GM13977 (cell line): Measurements from ENCODE around the gene IL10.

Source experiments
- DNase-seq: peaks from one replicate; pipeline ENCODE4 v3.0.0; 2012; ENCODE audit warnings: low spot score
- in situ Hi-C: fragments of 300-500 bp; cut with MboI; formaldehyde crosslinking; loops from one replicate; pipeline ENCODE4 v1.12.0; 2022; ENCODE audit warnings: low sequenced_read_pairs, low pct_unique_long_range_greater_than_20kb, mixed read lengths, inconsistent platforms; ENCODE audit not compliant: unreplicated experiment
- TF ChIP-seq, protein P1 (sequence below): IDR thresholded peaks from 2 replicates; pipeline ENCODE4 v1.5.1; 2012; ENCODE audit warnings: mild to moderate bottlenecking, control low read depth; ENCODE audit not compliant: insufficient read depth; ENCODE audit errors: extremely low read depth, missing control alignments

IL10 gene

GRCh38 chr1:206772243-206772937 lies at the start of gene IL10:
Gene IL10 (minus strand): TSS chr1:206772494. CDS start chr1:206772435, 59 bp downstream.
- TF ChIP-seq, protein P1, sequence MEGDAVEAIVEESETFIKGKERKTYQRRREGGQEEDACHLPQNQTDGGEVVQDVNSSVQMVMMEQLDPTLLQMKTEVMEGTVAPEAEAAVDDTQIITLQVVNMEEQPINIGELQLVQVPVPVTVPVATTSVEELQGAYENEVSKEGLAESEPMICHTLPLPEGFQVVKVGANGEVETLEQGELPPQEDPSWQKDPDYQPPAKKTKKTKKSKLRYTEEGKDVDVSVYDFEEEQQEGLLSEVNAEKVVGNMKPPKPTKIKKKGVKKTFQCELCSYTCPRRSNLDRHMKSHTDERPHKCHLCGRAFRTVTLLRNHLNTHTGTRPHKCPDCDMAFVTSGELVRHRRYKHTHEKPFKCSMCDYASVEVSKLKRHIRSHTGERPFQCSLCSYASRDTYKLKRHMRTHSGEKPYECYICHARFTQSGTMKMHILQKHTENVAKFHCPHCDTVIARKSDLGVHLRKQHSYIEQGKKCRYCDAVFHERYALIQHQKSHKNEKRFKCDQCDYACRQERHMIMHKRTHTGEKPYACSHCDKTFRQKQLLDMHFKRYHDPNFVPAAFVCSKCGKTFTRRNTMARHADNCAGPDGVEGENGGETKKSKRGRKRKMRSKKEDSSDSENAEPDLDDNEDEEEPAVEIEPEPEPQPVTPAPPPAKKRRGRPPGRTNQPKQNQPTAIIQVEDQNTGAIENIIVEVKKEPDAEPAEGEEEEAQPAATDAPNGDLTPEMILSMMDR, result no peak
- in situ Hi-C loops, result no loop called here
- DNase-seq, result no peak

DNA sequence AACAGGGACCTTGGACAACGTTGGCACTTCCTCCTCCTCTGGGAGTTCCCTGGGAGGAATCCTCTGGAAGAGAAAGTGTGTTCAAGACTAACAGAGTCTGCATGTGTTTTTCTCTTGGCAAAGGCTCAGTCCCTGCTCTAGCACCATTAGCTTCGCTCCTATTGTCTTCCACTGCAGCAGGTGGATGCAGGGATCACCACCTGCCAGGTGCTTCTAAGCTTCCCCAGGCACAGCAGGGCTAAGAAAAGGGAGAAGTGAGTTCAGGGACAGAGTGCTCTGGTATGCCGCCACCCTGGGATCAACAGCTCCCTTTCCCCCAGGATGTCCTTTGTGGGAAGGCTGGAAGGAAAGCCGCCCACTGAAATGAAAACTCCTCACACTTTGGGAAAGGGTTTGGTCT lies 49.2 kb upstream of the IL10 start:
- TF ChIP-seq, protein P1, result no peak
- in situ Hi-C loops, result no loop called here
- no peak for DNase-seq

- in situ Hi-C loops, result no loop called here
Observed at GRCh38 chr1:206816390-206817287, 44.3 kb upstream of the IL10 start.

GRCh38 chr1:206814716-206815341 lies 42.5 kb upstream of the IL10 start:
- in situ Hi-C loops, result no loop called here
- no peak for DNase-seq
- TF ChIP-seq, protein P1, result no peak

More at GRCh38 chr1:206816390-206817287, 44.3 kb upstream of the IL10 start:
- no peak for DNase-seq
- TF ChIP-seq, protein P1, result no peak

DNA sequence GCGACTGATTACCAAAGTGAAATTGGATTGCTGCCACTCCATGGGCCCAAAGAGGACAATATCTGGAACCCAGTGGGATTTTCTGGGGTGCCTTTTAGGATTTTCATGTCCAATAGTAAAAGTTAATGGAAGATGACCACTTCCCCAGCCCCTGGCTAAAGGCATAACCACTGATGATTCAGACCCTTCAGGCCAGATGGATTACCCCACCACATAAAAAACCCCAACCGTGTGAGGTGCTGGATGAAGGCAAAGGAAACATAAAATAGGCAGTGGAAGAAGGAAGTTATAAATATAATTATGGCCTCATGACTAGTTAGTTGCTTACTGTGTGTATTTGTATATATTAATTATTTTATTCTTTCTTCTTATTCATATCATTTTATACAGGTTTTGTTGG lies 40.2 kb upstream of the IL10 start:
- TF ChIP-seq, protein P1, result no peak
- in situ Hi-C loops, result no loop called here
- DNase-seq, result no peak

DNA sequence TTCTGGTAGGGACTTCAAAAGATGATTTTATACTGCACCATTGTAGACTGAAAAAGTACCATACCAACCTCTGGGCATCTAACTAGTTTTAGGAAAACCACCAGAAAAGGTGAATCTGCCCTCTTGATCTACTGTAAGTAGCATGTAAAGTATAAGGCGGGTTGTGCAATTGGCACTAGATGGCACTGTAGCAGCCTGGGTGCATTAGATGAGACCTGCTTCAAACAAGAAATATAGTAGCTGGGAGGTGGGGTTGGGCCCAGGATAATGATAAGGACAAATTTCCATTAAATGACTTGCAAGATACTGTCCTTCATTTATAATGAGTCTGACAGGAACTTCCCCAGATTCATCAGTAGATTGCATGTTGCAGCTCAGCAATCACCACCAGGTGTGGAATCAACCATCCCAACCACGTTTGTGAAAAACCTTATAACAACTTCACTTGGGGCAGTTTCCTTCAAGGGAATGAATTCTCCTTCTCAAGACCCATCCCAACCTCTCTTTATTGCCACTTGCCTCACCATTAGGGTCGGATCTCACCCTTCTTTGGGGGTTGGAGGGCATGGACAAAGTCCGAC lies 37.3 kb upstream of the IL10 start:
- in situ Hi-C loops, result loop anchor here (5.0 kb wide), 2 partner anchors 72 to 103 kb away; no protein-coding TSS in a partner anchor
- TF ChIP-seq, protein P1, result peak; percentile 58

More for the DNA sequence above, 37.3 kb upstream of the IL10 start:
- DNase-seq, result no peak
